ENCODE data around the gene ADGRL3.
"Not testable (repeated sequence)": the region's sequence is repeated elsewhere in the genome, so short reads cannot be mapped to it uniquely, and the experiment has no call there.

Gene ADGRL3

DNA sequence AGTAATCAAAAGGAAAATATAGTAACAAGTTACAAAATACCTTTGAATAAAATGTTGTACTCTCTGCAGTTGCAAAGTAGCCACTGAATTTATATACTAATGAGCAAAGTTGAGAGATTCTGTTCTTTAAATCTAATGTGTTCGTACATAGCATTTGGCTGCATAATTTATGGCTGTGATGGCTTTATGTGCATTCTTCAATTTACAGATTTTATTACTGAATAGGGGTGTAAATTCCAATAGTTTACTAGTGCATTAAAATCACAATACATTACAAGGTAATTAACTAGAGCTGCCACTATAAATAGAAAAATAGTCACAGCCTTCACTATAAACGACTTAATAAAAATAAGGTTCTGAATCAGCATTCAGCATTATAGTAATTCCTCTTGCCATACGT lies 620.0 kb downstream of the ADGRL3 start:
- ATAC-seq (no peak), DNase-seq (no peak)

- ATAC-seq = no peak
- DNase-seq = no peak
Measured at GRCh38 chr4:61824454-61824853, 624.3 kb downstream of the ADGRL3 start.

GRCh38 chr4:61827907-61828391 lies 627.8 kb downstream of the ADGRL3 start:
- DNase-seq (no peak), ATAC-seq (no peak)

- DNase-seq (no peak), ATAC-seq (no peak)
Measured at GRCh38 chr4:61828960-61829359, 628.8 kb downstream of the ADGRL3 start.

- DNase-seq (no peak), ATAC-seq (no peak)
Measured at GRCh38 chr4:61831987-61832386, 631.9 kb downstream of the ADGRL3 start.

DNA sequence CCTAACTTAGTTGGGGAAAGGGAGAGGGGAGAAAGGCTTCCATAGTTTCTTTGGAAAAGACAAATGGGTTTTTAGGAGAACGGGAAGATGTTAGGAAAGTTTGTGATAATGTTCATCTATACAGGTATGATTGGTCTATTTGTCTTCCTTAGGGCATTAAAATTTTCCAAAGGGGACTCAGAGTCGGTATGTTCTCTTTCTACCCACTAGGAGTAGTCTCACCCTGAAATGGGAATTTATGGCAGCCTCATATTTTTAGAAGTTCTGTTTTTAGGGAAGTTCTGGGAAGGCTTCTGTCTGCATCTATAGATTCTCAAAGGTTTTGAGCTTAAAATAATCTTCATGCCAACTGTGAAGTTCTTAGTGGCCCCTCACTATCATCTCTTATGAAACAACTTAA lies 637.3 kb downstream of the ADGRL3 start:
- no peak for ATAC-seq

GRCh38 chr4:61838072-61838471 lies 637.9 kb downstream of the ADGRL3 start:
- DNase-seq (no peak), ATAC-seq (no peak)

More for the DNA sequence above, 637.3 kb downstream of the ADGRL3 start:
- no peak for DNase-seq

DNA sequence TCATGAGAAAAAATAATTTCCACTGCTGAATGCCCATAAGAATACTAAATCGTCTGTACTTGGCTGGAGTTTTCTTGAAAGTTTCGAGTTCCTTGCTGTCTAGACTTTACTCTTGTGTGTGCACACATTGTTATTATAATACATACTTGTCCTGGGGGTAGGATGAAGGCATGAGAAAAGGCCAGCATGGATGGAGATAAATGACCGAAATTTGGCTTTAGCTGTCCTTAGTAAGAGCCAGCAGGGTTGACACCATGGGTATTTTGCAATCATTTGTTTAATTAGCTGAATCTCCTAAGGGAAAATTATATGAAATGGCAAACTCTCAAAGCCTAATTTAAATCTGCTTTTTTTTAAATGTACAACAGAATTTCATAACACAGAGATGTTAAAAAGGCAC lies 641.6 kb downstream of the ADGRL3 start:
- ATAC-seq (no peak), DNase-seq (no peak)

DNA sequence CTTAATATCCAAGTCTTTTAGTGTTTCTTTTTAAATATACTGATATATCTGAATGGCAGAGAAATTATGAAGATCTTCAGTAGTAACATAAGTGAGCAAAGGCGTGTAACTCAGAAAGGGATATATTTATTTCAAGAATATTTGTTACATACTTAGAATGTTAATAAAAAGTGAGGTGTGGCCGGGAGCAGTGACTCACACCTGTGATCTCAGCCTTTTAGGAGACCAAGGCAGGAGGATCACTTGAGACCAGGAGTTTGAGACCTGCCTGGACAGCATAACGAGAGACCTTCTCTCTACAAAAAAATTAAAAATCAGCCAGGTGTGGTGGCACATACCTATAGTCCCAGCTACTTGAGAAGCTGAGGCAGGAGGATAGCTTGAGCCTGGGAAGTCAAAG lies 651.0 kb downstream of the ADGRL3 start:
- ATAC-seq (no peak), DNase-seq (no peak)

GRCh38 chr4:61852105-61852504 lies 652.0 kb downstream of the ADGRL3 start:
- not testable (repeated sequence) for DNase-seq, ATAC-seq

GRCh38 chr4:61853041-61853440 lies 652.9 kb downstream of the ADGRL3 start:
- DNase-seq = no peak
- ATAC-seq = no peak

DNA sequence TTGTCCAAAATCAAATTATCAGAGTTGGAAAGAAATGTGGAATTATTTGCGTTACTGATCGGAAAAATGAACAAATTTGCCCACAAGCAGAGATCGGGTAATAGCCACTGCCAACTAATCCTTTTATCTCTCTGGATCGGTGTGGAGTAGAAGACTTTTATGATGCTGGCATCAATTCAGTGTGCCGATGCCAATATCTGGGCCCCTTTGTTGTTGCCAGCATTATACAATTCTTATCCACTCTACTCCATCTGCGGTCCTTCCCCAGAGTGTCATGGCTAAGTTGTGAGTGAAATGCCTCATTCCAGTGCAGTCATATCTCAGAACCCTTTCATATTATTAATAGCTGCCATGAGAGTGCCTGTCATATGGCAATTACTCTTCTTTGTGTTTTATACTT lies 660.2 kb downstream of the ADGRL3 start:
- ATAC-seq = no peak
- DNase-seq = no peak

- DNase-seq = no peak
- ATAC-seq = no peak
Measured at GRCh38 chr4:61864286-61864685, 664.2 kb downstream of the ADGRL3 start.

- DNase-seq (no peak), ATAC-seq (no peak)
Measured at GRCh38 chr4:61866378-61867030, 666.4 kb downstream of the ADGRL3 start.

GRCh38 chr4:61872983-61873382 lies 672.9 kb downstream of the ADGRL3 start:
- no peak for DNase-seq
- no peak for ATAC-seq

DNA sequence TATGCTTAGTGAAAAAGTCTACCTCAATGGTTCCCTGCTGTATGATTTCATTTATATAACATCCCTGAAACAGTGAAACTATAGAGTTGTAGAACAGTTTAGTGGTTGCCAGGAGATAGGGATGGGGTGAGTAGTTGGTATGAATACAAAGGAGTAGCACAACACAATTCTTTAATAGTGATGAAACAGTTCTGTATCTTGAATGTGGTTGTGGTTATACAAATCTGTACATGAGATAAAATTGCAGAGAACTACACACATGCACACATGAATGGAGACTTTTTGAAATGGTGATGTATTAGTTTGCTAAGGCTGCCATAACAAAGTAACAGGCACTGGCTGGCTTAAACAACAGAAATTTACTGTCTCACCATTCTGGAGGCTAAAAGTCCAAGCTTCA lies 677.1 kb downstream of the ADGRL3 start:
- DNase-seq (no peak), ATAC-seq (no peak)

- ATAC-seq (no peak), DNase-seq (no peak)
Measured at GRCh38 chr4:61877893-61878292, 677.8 kb downstream of the ADGRL3 start.

GRCh38 chr4:61882381-61882780 lies 682.3 kb downstream of the ADGRL3 start:
- no peak for ATAC-seq
- DNase-seq = no peak

- no peak for DNase-seq
- ATAC-seq = no peak
Measured at GRCh38 chr4:61886131-61886530, 686.0 kb downstream of the ADGRL3 start.

DNA sequence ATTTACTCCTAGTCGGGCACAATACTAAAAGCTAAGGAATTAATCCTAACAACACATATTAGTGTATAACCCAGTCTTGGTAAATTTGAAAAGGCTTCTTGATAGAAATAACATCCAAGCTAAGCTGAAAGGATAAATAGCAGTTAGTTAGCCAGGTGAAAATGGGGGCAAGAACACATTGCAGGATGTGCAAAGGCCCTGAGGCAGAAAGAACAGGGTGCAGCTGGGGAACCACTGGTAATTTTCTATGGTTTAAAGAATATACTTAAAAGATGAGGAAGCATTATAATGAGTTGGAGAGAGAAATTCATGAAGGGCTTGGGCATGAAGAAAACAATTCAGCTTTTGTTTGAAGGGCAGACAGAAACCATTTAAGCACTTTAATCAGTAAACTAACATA lies 689.0 kb downstream of the ADGRL3 start:
- ATAC-seq (no peak), DNase-seq (no peak)

DNA sequence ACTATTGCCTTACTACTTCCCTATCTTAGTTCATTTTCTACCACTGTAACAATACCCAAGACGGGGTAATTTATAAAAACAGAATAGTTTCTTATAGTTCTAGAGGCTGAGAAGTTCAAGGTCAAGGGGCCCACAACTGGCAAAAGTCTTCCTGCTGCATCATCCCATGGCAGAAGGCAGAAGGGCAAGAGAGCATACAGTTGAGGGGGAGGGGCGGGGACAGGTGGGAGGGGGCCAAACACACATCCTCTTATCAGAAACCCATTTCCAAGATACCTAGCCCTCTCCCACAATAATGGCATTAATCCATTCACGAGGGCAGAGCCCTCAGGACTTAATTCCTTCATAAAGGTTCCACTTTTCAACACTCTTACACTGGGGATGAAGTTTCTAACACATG lies 690.2 kb downstream of the ADGRL3 start:
- ATAC-seq = no peak
- no peak for DNase-seq

DNA sequence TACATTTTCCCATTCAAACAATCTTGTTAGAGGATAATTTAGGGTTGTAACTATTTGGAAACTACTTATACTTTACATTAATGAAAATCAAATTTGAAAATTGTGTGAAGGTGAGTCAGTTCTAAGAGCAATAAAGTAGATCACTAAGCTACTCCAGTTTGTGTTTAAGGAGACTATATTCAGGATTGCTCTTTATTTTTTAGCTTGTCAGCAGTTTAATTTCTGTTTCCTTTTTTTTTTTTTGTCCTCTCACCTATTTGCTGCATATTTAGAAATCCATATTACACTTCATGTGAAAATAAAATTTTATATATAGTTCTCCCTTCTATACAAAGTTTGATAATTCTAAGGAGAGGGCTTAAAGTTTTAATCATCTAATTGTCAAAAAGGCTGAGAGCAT lies 691.8 kb downstream of the ADGRL3 start:
- ATAC-seq = no peak

DNA sequence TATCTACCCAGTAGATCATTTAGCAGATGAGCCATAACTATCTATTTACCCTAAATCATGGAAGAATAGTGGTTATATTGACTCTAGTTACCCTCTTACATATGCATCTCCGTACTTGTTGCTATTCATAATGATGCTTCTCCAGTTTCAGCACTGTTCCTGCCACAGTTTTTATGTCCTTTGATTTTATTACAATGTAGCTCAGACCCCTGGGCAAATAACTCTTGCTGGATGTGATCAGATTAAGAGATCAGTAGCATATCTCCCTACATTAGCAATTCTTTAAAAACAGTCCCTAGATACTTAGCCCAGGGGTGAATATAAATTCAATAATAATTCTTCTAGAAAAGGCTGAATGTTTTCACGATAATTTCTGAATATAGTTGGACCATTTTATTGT lies 696.5 kb downstream of the ADGRL3 start:
- no peak for DNase-seq
- ATAC-seq = no peak

More for the DNA sequence above, 691.8 kb downstream of the ADGRL3 start:
- DNase-seq = no peak

DNA sequence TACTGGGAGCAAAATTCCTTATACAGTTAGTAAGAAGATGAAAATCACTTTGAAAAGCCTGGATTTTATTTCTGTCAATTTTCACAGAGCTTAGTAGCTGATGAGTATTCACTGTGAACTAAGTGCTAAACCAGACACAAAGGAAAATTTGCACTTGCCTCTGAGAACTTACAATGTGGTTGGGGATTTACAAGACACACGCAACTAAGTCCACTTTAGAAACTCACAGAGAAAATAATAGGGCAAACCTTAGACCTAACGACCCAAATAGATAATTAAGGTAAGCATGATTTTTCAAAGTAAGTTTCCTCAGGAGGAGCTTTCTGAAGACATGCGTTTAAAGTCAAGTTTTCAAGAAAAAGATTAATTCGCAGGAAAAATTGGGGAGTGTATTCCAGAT lies 708.9 kb downstream of the ADGRL3 start:
- no peak for ATAC-seq
- DNase-seq = no peak

GRCh38 chr4:61911313-61911756 lies 711.2 kb downstream of the ADGRL3 start:
- no peak for DNase-seq
- ATAC-seq = no peak

Measured in stimulated activated naive CD8-positive, alpha-beta T cell treated with anti-CD3 and anti-CD28 coated beads, Interleukin-15, Interleukin-2, amounts not matched to agents 100 U/mL and 50 U/mL, for 24 hours (primary cell).